Forelimb muscle (tissue), 1 donor: ENCODE data around the gene EVA1B. TPM values are rescaled to one million over a fixed set of nuclear protein-coding genes. Genes with fewer than 3 reads are reported as not detected.

ENCODE experiments used
- DNase-seq: peaks from one replicate; pipeline ENCODE4 v3.0.0-alpha.2; 2013; ENCODE audit warnings: low read depth
- polyA plus RNA-seq: library from polyadenylated mRNA; unstranded; fragments of 120-200 nt; gene quantifications from one replicate; pipeline ENCODE4 v1.2.1, GENCODE V29; 2013; ENCODE audit not compliant: insufficient read length

EVA1B gene
- polyA plus RNA-seq, 1 donor: 29.6 TPM

DNA sequence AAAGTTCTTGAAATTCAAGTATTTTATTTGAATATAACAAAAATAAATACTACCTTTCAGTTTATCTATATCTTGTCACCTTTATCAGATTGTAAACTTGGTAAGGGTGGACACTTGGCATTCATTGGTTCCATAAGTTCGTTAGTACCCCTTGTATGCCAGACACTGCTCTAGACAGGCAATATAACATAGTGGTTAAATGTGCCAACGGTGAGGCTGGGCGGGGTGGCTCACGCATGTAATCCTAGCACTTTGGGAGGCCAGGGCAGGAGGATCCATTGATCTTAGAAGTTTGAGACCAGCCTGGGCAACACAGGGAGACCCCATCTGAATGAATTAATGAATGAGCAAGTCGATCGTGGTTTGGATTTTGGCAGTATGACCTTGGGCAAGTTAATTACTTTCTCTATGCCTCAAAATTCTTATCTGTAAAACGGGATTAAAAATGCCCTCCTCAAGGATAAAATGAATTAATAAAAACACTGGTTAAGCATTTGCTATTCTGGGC is 43.6 kb downstream of the EVA1B start:
- no peak for DNase-seq

DNA sequence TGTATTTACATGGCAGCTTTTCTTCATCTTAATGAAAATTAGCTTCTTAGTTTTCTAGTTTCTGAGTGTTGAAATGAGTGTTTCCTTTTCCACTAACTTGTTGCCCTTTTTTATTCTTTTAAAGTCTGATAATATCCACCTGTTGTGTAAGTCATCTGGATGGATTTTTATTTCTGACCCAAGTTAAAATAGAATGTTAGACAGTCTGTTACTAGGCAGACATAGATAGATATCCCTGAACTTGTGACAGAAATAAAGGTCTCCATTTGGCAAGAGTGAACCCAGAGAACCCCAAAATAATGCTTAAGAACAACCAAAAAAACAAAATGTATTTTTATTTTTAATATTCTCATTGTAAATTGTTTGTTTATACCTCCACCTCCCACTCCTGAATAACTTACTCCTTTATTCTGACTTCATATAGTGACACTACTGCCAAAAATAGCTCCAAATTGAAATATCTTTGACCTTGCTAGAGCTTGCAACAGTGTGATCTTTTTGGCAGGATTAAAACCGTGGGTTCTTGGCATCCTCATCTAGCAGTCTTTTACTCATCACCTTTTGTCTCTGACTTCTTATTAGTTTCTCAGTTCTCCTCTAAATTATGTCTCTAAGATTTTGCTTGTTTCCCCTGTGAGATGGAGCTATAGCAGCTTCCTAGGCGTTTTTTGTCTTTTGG is 44.2 kb downstream of the EVA1B start:
- no peak for DNase-seq

- no peak for DNase-seq
These were observed 46.8 kb downstream of the EVA1B start for GRCh38 chr1:36276688-36277087.

DNA sequence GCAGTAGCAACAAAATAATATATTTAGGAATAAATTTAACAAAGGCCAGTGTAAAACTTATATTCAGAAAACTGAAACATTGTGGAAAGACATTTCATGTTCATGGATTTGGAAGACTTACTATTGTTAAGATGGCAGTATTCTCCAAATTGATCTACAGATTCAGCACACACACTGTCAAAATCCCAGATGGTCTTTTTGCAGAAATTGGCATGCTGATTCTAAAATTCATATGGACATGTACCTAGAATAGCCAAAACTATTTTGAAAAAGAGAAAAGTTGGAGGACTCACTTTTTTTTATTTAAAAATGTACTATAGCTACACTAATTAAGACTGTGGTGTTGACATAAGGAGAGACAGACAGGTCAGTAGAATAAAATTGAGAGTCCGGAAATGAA is 49.2 kb downstream of the EVA1B start:
- no peak for DNase-seq

DNA sequence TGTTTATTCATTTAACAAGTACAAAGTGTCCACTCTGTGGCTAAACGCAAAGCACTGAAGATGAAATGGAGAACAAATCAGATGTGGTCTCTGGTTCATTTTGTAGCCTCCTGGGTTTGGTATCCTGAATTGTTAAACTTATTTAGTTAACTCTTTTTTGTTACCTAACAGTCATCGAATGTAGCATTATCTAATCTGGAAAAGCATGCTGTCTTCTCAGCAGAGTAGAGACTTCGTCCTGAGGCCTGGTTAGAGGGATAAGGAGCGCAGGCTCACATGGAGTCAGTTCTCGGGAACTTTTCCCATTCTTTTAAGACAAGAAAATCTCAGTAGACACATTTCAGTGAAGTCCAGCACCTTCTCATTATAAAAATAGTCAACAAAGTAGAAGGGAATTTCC is 50.4 kb downstream of the EVA1B start:
- DNase-seq: no peak

Other genes starting within 250 kb of the EVA1B start
- gene TEKT2, start 239.6 kb downstream of the EVA1B start, polyA plus RNA-seq: 0.24 TPM
- gene ADPRS, start 234.8 kb downstream of the EVA1B start, polyA plus RNA-seq: 24.5 TPM
- 8.9 TPM for gene COL8A2, start 198.4 kb downstream of the EVA1B start, polyA plus RNA-seq
- 31.9 TPM for gene TRAPPC3, start 174.2 kb downstream of the EVA1B start, polyA plus RNA-seq
- 148 TPM for gene MAP7D1, start 167.5 kb downstream of the EVA1B start, polyA plus RNA-seq
- 91.2 TPM for gene THRAP3, start 99.2 kb downstream of the EVA1B start, polyA plus RNA-seq
- 2.8 TPM for gene SH3D21, start 17.3 kb downstream of the EVA1B start, polyA plus RNA-seq
- 24.2 TPM for gene STK40, start 62.3 kb upstream of the EVA1B start, polyA plus RNA-seq
- 24.0 TPM for gene LSM10, start 74.3 kb upstream of the EVA1B start, polyA plus RNA-seq
- gene OSCP1, start 126.8 kb upstream of the EVA1B start, polyA plus RNA-seq: 6.1 TPM
- 56.3 TPM for gene MRPS15, start 140.7 kb upstream of the EVA1B start, polyA plus RNA-seq
- gene CSF3R, start 159.3 kb upstream of the EVA1B start, polyA plus RNA-seq: 3.4 TPM